ENCODE results near the gene ATXN10. TPM values are rescaled to one million over a fixed set of nuclear protein-coding genes. Genes with fewer than 3 reads are reported as not detected.

ATXN10 gene
- total and polyA plus RNA-seq, 10 of the 15 experiments (the other 5 are each of a cell fraction or from before 2014, with no cell fraction given), result 29.2 to 249 (median 146) TPM

- Histone ChIP-seq H3K36me3 (ENCODE audit: control insufficient read depth in 2 of 2, insufficient read depth in 2 of 2, low read length in 1 of 2) (peaks cover 2 to 3% of the 10 kb centered on the region in 2 experiments; a peak in 3 of 4 replicates), H2AFZ (ENCODE audit: control insufficient read depth, low read depth, low read length) (no peak overlapping the region), H3K9ac (ENCODE audit: control insufficient read depth, insufficient read depth, low read length) (no peak overlapping the region), H4K20me1 (ENCODE audit: control insufficient read depth, insufficient read depth) (no peaks in the 10 kb centered on the region), H3K79me2 (ENCODE audit: control insufficient read depth, insufficient read depth, low read length) (no peaks in the 10 kb centered on the region; the same call in 1 of the 2 replicates), H3K27me3 (replicated peaks in 1 of 2; ENCODE audit: control insufficient read depth in 2 of 2, insufficient read depth in 2 of 2, low read length in 1 of 2) (no peaks in the 10 kb centered on the region), H3K4me2 (ENCODE audit: control insufficient read depth, insufficient read depth) (no peak overlapping the region), H3K27ac (ENCODE audit: control insufficient read depth, insufficient read depth) (peak overlapping the region; percentile 36; the same call in 1 of the 2 replicates), H3K4me1 (ENCODE audit: control insufficient read depth, insufficient read depth, low read length) (peaks cover 18% of the 10 kb centered on the region), H3K4me3 (no peak overlapping the region), H3K9me3 (replicated peaks; ENCODE audit: control insufficient read depth, insufficient read depth, low read length) (no peaks in the 10 kb centered on the region)
- SMC1A ChIA-PET (ENCODE audit: uncharacterized antibody, unreplicated experiment), result interaction anchor here (1.6 to 1.7 kb wide), 2 partner anchors 15 to 30 kb away, joined by 3 to 8 read pairs; no protein-coding TSS in a partner anchor
- CTCF ChIA-PET, result interaction anchor here (0.8 to 1.0 kb wide), 2 partner anchors 9 to 80 kb away, joined by 3 read pairs; no protein-coding TSS in a partner anchor
- ATAC-seq (no peak), DNase-seq (ENCODE audit: low read depth, low spot score) (no peak), FAIRE-seq (no peak)
- in situ Hi-C loops (cut with MboI), result no loop called here
- intact Hi-C loops (cut with micrococcal nuclease; ENCODE audit: unreplicated experiment), result no loop called here
- BruUV-seq (replicated peaks), result no TSS peak
- RAD21 ChIA-PET (ENCODE audit: unreplicated experiment), result no interaction called here
- 88% methylated on average over 6 of the region's 6 CpGs for WGBS (ENCODE audit: insufficient coverage, insufficient replicate concordance, low lambda C conversion rate, missing lambda C conversion rate)
- POLR2A ChIA-PET, result no interaction called here
- TF ChIP-seq ATF7 (IDR thresholded peaks at IDR 0.05; ENCODE audit: low read depth) (no peak), RELA (IDR thresholded peaks at IDR 0.05; ENCODE audit: borderline replicate concordance, partially characterized antibody) (no peak), PBX3 (IDR thresholded peaks at IDR 0.05; ENCODE audit: insufficient replicate concordance, low read depth, low read length) (no peak), NBN (IDR thresholded peaks at IDR 0.05) (no peak), PRDM15 (CRISPR knock-in tag; IDR thresholded peaks at IDR 0.05) (no peak), PML (IDR thresholded peaks at IDR 0.05; ENCODE audit: low read length) (no peak), CHD1 (IDR thresholded peaks at IDR 0.05; ENCODE audit: low read depth, low read length) (no peak), MEF2A (IDR thresholded peaks at IDR 0.05; ENCODE audit: insufficient read depth, low read depth, low read length) (no peak), HDAC2 (IDR thresholded peaks at IDR 0.05) (no peak), HDGF (IDR thresholded peaks at IDR 0.05) (no peak), REST (IDR thresholded peaks at IDR 0.05; ENCODE audit: low read depth, low read length) (no peak), NKRF (conservative IDR thresholded peaks at IDR 0.05) (no peak), DPF2 (IDR thresholded peaks at IDR 0.05) (no peak)
Observed at GRCh38 chr22:45783690-45784089, 112.1 kb downstream of the ATXN10 start.

All from GM12878 (cell line).